Activated T-cell treated with anti-CD3 and anti-CD28 coated beads, Interleukin-2, amount 50 U/mL, for 48 hours (primary cell): Measurements from ENCODE around the gene APPBP2.
"Not testable (repeated sequence)": the region's sequence is repeated elsewhere in the genome, so short reads cannot be mapped to it uniquely, and the experiment has no call there.

ENCODE experiments used
- DNase-seq, 2 experiments: peaks; one replicate each; pipeline ENCODE4 v3.0.0-alpha.2; 2020

Gene APPBP2

DNA sequence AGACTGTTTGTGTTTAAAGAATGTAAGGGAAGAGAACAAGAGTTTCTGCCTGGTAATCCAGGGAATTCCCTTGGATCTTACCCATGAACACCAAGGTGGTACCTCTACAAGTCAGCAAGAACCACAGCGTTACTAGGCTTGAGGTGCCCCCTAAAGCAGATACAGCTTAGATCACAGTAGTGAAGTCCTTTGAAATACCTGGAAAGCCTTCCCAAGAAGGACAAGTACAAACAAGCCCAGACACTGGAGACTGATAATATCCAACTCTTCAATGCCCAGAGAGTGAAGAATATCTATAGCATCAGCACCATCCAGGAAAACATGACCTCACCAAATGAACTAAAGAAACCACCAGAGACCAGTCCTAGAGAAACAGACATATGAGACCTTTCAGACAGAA is 3.8 kb upstream of the APPBP2 start:
- no peak for DNase-seq

DNA sequence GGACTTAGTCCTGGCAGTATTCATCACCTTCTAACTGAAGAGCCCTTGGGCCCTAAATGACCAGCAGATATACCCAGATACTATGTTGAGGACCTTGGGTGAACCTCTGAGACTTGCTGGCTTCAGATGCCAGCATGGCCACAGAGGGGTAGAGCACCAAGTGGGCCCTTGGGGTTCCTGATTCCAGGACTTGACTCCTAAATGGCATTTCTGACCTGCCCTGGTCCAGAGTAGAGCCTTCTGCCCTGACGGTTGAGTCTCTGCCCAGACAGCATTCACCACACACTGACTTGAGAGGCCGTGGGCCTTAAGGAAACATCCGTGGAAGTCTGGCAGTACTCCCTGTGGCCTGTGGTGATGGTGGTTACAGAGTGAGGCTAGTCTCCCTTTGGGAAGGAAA is 2.8 kb upstream of the APPBP2 start:
- no peak for DNase-seq

DNA sequence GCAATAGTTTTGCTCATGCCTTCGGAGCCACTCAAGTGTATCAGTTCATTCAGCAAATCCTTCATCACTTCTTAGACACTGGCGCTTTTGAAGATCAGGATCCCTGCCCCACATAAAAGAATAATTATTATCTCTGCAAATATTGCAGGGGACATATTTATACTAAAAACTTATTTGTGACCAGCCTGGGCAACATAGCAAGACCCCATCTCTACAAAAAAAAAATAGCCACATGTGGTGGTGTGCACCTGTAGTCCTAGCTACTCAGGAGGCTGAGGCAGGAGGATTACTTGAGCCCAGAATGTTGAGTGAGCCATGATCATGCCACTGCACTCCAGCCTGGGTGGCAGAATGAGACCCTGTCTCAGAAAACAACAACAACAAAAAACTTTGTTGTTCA is 1.7 kb upstream of the APPBP2 start:
- no peak for DNase-seq

DNA sequence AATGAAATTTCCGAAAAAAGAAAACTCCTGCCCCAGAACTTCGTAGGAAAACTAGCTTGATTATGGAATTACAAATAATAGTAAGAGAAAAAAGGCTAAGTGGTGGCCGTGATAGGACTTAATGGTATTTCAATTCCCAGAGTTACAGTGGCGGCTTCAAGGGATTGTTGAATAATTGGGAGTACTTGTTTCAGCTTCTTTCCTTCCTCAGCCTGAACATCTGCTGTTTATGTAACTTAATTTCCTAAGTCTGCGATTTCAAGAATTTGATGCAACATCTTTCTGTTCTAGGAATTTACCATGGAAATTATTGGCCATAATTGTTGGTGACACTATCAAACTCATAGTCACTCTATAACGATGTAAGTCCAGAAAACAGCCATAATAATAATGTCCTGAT is 684 bp upstream of the APPBP2 start:
- DNase-seq, result no peak

DNA sequence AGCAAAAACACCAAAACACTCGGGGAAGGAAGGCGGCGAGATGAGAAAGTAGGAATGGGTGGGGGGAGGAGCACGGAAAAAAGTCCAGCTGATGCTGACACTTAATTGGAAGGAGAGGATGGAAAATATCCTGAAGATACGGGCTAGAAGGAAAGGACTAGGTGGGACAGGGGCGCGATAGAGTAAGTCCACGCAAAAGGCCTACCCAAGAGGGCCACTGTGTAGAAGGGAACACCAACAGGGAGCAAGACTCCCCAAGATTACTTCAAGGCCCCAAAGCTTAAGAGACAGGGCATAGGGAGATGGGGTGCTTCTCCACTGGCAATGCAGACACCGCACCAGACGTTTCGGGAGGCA is 736 bp downstream of the APPBP2 start:
- no peak for DNase-seq

DNA sequence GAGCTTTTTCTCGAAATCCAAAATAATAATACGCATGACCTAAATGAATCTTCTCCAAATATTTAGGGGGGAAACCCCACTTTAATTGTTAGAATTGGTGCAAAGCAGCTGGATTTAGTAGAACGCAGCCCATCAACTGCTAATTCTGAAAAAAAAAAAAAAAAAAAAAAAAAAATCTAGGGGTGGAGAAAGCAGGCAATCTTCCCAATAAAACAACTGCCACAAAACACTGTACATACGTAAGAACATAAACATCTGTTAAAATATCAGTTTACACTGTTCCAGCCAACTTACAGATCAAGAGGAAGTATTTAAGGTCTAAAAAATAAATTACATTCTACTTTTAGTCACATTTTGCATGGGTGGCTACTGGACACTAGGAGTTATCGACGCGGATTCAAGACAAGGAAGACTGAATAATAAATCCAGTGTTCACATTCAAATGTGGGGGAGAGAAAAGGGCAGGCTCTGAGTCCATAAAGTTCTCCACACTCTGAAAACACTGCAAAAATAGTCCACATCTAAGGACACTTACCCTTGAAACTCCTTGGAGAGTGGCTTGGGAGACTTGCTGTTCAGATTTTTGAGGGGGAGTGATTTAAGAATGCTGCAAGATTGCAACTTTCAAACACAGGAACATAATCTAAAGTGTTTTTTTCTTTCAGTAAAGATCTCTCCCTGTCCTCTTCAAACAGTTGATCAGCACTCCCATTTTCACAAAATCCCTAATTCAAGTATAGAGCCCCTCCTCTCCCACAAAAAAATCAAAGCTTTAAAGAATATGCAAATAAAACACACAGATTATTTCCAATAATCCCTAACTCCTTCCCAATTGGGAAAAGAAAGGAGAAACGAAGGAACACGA is 1.3 kb downstream of the APPBP2 start:
- DNase-seq, result no peak

DNA sequence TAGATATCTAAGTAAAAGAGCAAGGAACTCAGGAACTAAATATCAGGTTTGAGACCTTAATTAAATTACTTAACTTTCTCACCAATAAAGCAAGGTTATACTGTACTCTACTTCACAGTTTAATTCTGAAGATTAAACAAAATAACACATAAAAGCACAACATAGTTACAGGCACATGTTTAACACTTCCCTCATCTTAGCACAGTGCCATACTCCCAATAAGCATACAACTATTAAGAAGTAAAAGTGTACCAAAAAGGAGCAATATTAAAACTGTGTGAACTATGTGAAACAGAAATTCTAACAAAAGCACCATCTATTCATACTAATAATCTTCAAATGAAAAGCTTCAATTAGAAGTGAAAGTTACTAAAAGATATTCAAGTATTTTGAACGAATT is 2.2 kb downstream of the APPBP2 start:
- DNase-seq, result no peak

DNA sequence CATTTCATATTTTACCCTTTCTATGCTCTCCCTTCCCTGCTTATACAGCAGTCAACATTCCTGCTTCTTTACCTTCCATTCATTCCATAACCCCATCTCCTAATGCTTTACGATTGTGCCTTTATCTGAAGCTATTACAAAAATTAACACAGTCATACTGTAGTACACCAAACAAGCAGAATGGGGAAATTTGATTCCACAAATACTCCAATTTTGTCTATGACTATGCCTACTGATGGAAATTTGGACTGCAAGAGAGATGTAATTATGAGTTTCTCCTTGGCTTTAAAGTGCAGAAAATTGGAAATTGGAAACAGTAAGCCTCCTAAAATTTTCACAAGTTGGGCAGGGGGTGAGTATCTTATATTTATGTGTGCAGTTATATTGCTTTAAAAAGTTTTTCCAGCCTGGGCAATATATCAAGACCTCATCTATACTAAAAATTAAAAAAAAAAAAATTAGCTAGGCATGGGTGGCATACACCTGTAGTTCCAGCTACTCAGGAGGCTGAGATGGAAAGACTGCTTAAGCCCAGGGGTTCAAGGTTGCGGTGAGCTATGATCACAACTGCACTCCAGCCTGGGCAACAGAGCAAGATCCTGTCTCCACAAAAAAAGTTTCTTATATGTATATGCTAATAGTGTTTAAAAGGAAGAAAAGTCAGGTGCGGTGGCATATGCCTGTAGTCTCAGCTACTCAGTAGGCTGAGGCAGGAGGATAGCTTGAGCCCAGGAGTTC is 3.0 kb downstream of the APPBP2 start:
- DNase-seq, result no peak

DNA sequence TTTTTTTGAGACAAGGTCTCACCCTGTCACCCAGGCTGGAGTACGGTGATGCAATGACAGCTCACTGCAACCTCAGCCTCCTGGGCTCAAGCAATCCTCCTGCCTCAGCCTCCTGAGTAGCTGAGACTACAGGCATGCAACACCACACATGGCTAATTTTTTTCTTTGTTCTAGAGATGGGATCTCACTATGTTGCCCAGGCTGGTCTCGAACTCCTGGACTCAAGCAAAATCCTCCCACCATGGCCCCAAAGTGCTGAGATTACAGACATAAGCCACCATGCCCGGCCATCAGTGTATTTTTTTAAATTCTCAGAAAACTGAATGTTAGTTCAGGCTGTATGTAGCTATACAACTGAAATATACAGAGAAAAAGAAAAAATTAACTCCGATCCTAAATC is 6.2 kb downstream of the APPBP2 start:
- DNase-seq, result no peak

DNA sequence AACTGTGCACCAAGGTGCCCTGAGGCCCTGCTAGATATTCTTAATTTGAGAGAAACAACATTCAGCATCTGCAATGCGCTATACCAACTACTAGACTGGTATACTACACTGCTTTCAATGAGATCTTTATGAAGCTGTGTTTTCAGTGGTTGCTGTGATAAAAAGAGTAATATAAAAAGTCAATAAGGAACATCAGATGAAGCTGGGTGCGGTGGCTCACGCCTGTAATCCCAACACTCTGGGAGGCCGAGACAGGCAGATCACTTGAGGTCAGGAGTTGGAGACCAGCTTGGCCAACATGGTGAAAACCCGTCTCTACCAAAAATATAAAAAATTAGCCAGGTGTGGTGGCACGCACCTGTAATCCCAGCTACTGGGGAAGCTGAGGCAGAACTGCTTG is 10.4 kb downstream of the APPBP2 start:
- not testable (repeated sequence) for DNase-seq

DNA sequence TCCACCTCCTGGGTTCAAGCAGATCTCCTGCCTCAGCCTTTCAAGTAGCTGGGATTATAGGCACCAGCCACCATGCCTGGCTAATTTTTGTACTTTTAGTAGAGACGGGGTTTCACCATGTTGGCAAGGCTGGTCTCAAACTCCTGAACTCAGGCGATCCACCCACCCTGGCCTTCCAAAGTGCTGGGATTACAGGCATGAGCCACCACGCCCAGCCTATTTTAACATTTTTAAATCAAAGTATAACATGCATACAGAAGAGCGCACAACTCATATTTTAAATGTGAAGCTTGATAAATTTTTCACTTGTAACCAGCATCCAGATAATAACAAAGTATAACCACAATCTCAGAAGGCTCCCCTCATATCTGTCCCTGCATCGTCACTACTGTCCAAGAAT is 10.8 kb downstream of the APPBP2 start:
- not testable (repeated sequence) for DNase-seq

DNA sequence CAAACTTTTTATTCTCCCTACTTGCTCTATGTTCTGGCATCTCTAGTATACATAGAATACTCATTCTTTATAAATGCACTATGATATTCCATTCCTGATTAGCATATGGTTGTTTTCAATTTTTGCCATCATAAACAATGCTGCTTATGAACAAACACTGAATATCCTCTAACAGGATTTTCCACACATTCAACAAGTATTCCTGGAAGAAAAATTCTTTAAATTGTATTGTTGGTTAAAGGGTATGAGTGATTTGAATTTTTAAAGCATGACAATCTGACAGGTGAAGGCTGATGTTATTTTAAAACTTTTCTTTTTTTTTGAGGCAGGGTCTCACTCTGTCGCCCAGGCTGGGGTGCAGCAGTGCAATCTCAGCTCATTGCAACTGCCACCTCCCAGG is 11.5 kb downstream of the APPBP2 start:
- no peak for DNase-seq

DNA sequence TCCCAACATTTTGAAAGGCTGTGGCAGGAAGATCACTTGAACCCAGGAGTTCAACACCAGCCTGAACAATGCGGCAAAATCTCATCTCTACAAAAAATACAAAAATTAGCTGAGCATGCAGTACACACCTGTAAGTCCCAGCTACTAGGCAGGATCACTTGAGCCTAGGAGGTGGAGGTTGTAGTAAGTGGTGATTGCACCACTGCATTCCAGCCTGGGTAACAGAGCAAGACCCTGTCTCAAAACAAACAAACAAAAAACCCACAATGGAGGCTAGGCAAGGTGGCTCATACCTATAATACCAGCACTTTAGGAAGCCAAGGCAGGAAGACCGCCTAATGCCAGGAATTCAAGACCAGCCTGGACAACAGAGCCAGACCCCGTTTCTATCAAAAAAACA is 12.0 kb downstream of the APPBP2 start:
- no peak for DNase-seq

DNA sequence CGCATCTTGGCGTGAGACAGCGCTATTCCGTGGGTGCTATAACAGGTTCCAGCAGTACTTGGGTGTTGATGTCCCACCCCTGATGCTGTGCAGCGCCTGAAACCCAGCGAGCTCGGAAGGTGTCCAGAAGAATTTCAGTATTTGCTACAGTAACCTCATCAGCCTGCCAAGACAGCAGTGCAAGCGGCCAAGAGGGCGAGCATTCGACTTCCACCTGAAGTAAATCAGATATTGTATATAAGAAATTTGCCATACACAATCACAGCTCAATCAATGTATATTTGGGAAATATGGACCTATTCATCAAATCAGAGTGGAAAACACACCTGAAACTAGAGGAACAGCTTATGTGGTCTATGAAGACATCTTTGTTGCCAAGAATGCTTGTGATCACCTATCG is 13.0 kb downstream of the APPBP2 start:
- no peak for DNase-seq

DNA sequence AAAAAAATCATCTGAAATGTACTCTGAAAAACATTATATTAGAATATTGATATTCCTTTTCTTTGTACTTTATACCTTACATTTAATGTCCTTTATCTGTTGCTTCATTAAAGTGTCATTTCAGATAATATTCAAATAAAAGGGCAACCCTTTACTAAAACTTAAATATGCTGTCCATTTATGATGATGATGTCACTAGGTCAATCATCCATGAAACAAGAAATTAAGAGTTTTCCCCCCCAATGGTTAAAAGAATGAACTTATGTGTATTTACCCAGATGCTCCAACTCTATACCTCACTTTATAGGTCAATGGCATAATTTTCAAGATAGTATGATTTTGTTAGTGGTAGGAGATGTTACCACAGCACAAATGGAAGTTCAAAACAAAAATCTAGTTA is 15.3 kb downstream of the APPBP2 start:
- DNase-seq, result no peak

DNA sequence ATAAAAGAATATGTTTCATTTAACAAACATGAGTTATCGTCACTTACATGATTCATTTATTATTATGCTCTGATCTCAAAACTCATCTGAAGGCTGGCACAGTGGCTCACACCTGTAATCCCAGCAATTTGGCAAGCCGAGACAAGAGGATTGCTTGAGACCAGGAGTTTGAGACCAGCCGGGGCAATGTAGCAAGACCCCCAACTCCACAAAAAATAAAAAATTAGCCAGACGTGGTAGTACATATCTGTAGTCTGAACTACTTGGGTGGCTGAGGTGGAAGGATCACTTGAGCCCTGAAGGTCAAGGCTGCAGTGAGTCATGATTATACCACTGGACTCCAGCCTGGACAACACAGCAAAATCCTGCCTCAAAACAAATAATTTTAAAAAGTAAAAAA is 16.0 kb downstream of the APPBP2 start:
- DNase-seq, result no peak

DNA sequence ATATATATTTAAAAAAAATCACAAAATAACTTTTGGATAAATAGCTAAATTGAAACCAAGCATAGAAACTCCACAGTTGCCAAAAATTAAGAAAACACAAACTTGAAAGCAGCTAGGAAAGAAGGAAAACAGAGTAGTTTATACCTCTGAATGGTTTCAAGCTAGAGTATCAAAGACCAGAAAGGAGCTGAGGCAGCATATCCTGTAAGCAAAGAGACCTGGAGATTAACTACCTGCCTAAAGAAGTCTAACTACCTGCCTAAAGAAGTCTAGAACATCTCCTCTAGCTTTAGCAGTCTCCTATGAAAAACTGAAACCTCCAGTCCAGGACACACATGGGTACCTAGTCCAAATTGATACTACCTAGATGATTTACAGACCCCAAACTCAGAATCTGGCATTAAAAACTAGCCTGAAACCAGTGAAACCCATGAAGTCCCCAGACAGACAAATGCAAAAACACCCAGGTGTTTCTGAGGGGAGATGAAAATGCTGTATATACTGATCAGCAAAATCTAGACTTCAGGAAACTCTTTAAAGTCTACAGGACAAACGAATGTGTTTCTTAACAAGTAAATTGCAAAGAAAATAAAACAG is 17.6 kb downstream of the APPBP2 start:
- no peak for DNase-seq

DNA sequence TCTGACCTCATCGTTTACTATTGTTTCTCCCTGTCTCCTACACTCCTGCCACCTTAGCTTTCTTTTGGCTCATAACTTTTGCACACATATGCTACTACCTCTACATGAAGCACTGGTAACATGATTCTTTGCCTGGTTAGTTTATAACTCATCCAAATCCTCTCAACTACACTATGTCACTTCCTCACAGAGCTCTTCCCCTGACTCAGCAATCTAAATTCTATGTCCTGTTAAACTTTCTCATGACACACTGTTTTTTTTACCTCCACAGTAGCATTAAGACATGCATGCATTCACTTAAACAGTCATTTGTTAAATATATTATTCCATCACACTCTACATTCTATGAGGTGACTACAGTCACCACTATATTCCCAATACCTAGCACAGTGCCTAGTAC is 19.7 kb downstream of the APPBP2 start:
- DNase-seq, result no peak

DNA sequence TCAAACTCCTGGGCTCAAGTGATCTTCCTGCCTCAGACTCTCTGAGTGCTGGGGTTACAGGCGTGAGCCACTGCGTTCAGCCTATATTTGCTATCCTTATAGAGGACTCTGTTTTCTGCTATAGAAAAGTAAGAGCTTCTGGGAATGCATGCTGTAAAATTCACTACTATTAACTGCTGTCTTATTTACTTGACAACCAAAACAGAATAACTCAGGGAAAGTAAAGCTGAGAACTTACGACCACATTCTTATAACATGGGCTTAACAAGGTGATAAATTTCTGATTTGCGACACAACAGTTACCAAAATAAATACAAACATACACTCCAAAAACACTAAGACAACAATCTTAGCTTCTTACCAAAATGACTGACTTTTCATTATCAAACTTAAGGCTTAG is 23.9 kb downstream of the APPBP2 start:
- DNase-seq, result no peak

DNA sequence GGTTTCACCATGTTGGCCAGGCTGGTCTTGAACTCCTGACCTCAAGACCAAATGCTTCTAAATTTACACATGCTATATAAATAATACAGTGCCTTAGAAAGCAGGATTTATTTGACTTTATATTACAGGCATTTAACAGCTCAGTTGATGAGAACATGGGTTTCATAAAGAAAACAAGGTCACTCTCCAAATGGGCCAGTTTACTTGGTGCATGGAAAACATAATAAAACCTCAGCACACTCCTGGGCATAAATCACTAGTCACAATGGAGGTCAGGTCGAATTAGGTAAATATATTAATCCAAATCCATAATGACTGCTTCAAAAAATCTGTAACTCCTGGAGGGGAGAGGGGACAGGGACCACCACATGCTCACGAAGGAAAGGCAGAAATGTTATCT is 24.5 kb downstream of the APPBP2 start:
- DNase-seq, result no peak

DNA sequence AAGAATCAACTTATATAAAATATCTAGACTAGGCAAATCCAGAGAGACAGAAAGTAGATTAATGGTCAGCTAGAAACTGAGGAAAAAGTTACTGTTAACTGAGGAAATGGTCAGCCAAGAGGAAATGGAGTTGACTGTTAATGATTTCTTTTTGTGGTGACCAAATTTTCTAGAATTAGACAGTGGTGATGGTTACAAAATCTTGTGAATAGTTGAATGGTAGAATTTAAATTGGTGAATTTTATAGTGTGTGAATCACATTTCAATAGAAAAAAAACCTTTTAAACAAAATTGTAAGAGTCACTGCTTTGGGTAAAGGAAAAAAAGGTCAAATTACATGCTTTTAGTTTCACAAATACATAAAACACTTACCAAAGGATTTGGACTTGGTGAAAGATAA is 30.0 kb downstream of the APPBP2 start:
- no peak for DNase-seq

DNA sequence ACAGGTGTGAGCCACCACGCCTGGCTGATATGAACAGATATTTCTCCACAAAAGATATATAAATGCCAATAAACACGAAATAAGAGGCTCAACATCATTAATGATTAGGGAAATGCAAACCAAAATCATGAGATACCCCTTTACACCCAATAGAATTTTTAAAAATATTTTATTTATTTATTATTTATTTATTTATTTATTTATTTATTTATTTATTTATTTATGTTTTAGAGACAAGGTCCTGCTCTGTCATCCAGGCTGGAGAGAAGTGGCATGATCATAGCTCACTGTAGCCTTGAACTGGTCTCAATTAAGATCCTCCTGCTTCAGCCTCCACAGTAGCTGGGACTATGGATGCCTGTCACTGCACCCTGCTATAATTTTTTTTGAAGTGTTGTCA is 30.8 kb downstream of the APPBP2 start:
- DNase-seq, result no peak

DNA sequence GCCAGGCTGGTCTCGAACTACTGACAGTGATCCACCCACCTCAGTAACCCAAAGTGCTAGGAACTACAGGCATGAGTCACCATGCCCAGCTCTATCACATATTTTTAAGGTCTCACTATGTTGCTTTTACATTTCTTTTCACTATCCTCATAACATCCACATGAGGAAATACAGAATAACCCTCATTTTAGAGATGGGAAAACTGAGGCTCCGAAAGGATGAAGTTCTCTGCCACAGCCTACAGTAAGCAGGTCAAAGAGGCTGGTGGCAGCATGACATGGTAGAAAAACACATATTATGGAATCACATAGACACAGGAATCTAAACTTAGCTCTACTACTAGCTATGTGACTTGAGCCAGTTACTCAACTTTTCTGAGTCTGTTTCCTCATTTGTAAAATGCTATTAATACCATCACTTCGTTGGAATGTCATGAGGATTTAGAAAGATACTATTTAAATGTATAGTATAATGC is 32.2 kb downstream of the APPBP2 start:
- DNase-seq, result no peak

DNA sequence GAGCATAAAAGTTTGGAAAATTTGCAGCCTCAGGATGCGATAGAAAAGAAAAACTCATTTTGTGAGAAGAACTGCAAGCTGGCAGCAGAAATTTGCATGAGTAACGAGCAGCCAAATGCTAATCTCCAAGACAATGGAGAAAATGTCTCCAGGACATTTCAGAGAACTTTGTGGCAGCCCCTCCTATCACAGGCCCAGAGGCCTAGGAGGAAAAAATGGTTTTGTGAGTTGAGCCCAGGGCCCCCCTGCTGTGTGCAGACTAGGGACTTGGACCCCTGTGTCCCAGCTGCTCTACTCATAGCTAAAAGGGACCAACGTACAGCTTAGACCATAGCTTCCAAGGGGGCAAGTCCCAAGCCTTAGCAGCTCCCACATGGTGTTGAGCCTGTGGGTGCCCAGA is 34.3 kb downstream of the APPBP2 start:
- DNase-seq, result no peak
